GM23338 (cell line): ENCODE results near the gene TYW3. TPM values are rescaled to one million over a fixed set of nuclear protein-coding genes. Genes with fewer than 3 reads are reported as not detected.
A peak's percentile ranks its signal among the peaks of the same experiment; 100 is the strongest.
"Not testable (repeated sequence)": the region's sequence is repeated elsewhere in the genome, so short reads cannot be mapped to it uniquely, and the experiment has no call there.

ENCODE experiments used
- ATAC-seq: fragments of 200-7000 bp; cut with Tn5 transposase; 3 replicates; pipeline ENCODE4 v1.9.1; 2020
- DNase-seq: peaks from one replicate; pipeline ENCODE4 v3.0.0-alpha.2; 2015; ENCODE audit warnings: low spot score
- H2AFZ ChIP-seq: fragments of 200-600 bp; sonication (generic); 2 replicates; pipeline ENCODE4 v1.8.0; 2016; ENCODE audit warnings: antibody characterized with exemption, mild to moderate bottlenecking, moderate library complexity
- H3F3A ChIP-seq: fragments of 200-600 bp; sonication (generic); replicated peaks from 2 replicates; pipeline ENCODE4 v1.8.0; 2017; ENCODE audit warnings: antibody characterized with exemption, mixed run types, low read depth
- H3K27ac ChIP-seq: fragments of 200-600 bp; sonication (generic); 2 replicates; pipeline ENCODE4 v1.6.1; 2016; ENCODE audit warnings: low read depth
- H3K27me3 ChIP-seq: fragments of 200-600 bp; sonication (generic); 2 replicates; pipeline ENCODE4 v1.8.0; 2016; ENCODE audit warnings: mild to moderate bottlenecking, mixed run types, moderate library complexity; ENCODE audit not compliant: insufficient read depth
- H3K36me3 ChIP-seq: fragments of 200-600 bp; sonication (generic); 2 replicates; pipeline ENCODE4 v1.8.0; 2016; ENCODE audit warnings: mild to moderate bottlenecking; ENCODE audit not compliant: insufficient read depth
- H3K4me1 ChIP-seq: fragments of 200-600 bp; sonication (generic); 2 replicates; pipeline ENCODE4 v1.8.0; 2016; ENCODE audit warnings: mild to moderate bottlenecking, moderate library complexity; ENCODE audit not compliant: insufficient read depth
- H3K4me2 ChIP-seq: fragments of 200-600 bp; sonication (generic); 2 replicates; pipeline ENCODE4 v1.7.1; 2017; ENCODE audit warnings: mixed run types
- H3K4me3 ChIP-seq: fragments of 200-600 bp; sonication (generic); 2 replicates; pipeline ENCODE4 v1.6.1; 2016; ENCODE audit warnings: mixed run types
- H3K79me2 ChIP-seq: fragments of 200-600 bp; sonication (generic); replicated peaks from 2 replicates; pipeline ENCODE4 v1.8.0; 2017; ENCODE audit warnings: mild to moderate bottlenecking; ENCODE audit not compliant: insufficient read depth
- H3K9me2 ChIP-seq: fragments of 200-600 bp; sonication (generic); 2 replicates; pipeline ENCODE4 v1.8.0; 2017; ENCODE audit not compliant: insufficient read depth
- H4K20me1 ChIP-seq: fragments of 200-600 bp; sonication (generic); replicated peaks from 2 replicates; pipeline ENCODE4 v1.8.0; 2017; ENCODE audit warnings: mild to moderate bottlenecking; ENCODE audit not compliant: insufficient read depth
- H3K27ac Mint-ChIP-seq: 2 replicates; pipeline ENCODE4 v1.8.0; 2020; ENCODE audit warnings: inconsistent platforms, mild to moderate bottlenecking, moderate library complexity, mixed read lengths
- H3K27me3 Mint-ChIP-seq: 3 replicates; pipeline ENCODE4 v1.8.0; 2022; ENCODE audit warnings: low read depth, mild to moderate bottlenecking, moderate library complexity, mixed read lengths, inconsistent platforms; ENCODE audit not compliant: insufficient read depth, poor library complexity
- H3K36me3 Mint-ChIP-seq: 3 replicates; pipeline ENCODE4 v1.8.0; 2021; ENCODE audit warnings: low read depth, mild to moderate bottlenecking, inconsistent platforms, moderate library complexity, mixed read lengths
- H3K4me1 Mint-ChIP-seq: 3 replicates; pipeline ENCODE4 v1.8.0; 2020; ENCODE audit warnings: mild to moderate bottlenecking, inconsistent platforms, mixed read lengths
- H3K4me3 Mint-ChIP-seq: 3 replicates; pipeline ENCODE4 v1.8.0; 2021; ENCODE audit warnings: moderate library complexity, mild to moderate bottlenecking, inconsistent platforms, mixed read lengths
- H3K9me3 Mint-ChIP-seq: 3 replicates; pipeline ENCODE4 v1.8.0; 2020; ENCODE audit warnings: moderate library complexity, mild to moderate bottlenecking, inconsistent platforms, mixed read lengths
- ETS1 ChIP-seq: IDR thresholded peaks from 2 replicates; pipeline ENCODE4 v1.6.1; 2016; ENCODE audit warnings: antibody characterized with exemption
- EZH2 ChIP-seq: fragments of 200-600 bp; sonication (generic); IDR thresholded peaks from one replicate; pipeline ENCODE4 v1.8.0; 2017; ENCODE audit warnings: antibody characterized with exemption, mild to moderate bottlenecking, low read depth; ENCODE audit not compliant: unreplicated experiment
- REST ChIP-seq: IDR thresholded peaks from one replicate; pipeline ENCODE4 v1.6.1; 2018; ENCODE audit warnings: antibody characterized with exemption; ENCODE audit not compliant: unreplicated experiment
- ZNF331 ChIP-seq: fragments of 250-450 bp; sonication (Bioruptor Pico); IDR thresholded peaks from 2 replicates; pipeline ENCODE4 v1.5.0; 2020; ENCODE audit warnings: low read depth, mild to moderate bottlenecking, moderate library complexity
- ZNF462 ChIP-seq: fragments of 250-450 bp; sonication (Bioruptor Pico); IDR thresholded peaks from 2 replicates; pipeline ENCODE4 v1.5.0; 2020; ENCODE audit warnings: mild to moderate bottlenecking, moderate library complexity
- polyA plus RNA-seq: library from polyadenylated mRNA; unstranded; fragments of >200 nt; fragmentation: Nextera tagmentation; extraction: Ambion mirVana; gene quantifications from 2 replicates; pipeline ENCODE4 v1.2.1, GENCODE V29; 2016
- total RNA-seq: library from RNA; depleted of rRNA; stranded (reverse); fragments of >200 nt; shearing (Covaris generic); gene quantifications from 2 replicates; pipeline ENCODE4 v1.2.3, GENCODE V29; 2014

Gene TYW3
- total and polyA plus RNA-seq, 2 experiments from 2014 or later: 29.6 to 66.8 TPM

GRCh38 chr1:74731399-74732052 lies 1.4 kb upstream of the TYW3 start (continued):
- TF ChIP-seq ZNF462 (no peak), ETS1 (no peak), ZNF331 (CRISPR knock-in tag) (no peak), EZH2 (no peak), REST (no peak)

- not testable (repeated sequence) for H3F3A ChIP-seq, H3K27me3 Mint-ChIP-seq, H3K27me3 ChIP-seq, H4K20me1 ChIP-seq, H3K9me3 Mint-ChIP-seq, H3K36me3 ChIP-seq, H3K9me2 ChIP-seq
- Mint-ChIP-seq H3K27ac (peak overlapping the region; percentile 99), H3K4me3 (peak overlapping the region; percentile 88), H3K4me1 (peaks cover 24% of the 10 kb centered on the region), H3K36me3 (peaks cover 25% of the 10 kb centered on the region)
- peak overlapping the region; percentile 5; the same call in 1 of the 2 replicates for H2AFZ ChIP-seq
- peaks cover 55% of the 10 kb centered on the region for H3K79me2 ChIP-seq
- ATAC-seq (peak; percentile 53), DNase-seq (peak; percentile 40)
- H3K4me2 ChIP-seq: peak overlapping the region; percentile 75
- peak overlapping the region; percentile 59 for H3K4me3 ChIP-seq
- peak overlapping the region; percentile 96 for H3K27ac ChIP-seq
- peaks cover 23% of the 10 kb centered on the region for H3K4me1 ChIP-seq
Observed at GRCh38 chr1:74732071-74732946, 643 bp upstream of the TYW3 start.
